Heart left ventricle (tissue), 13 donors: ENCODE results near the gene RPS29.

Experiments
- POLR2A ChIP-seq, 2 donors: fragments of 450-650 bp; IDR thresholded peaks; one replicate each; pipeline ENCODE4 v1.6.1; 2017; ENCODE audit warnings: antibody characterized with exemption in 2 of 2, mild to moderate bottlenecking in 2 of 2, moderate library complexity in 2 of 2
- TF ChIP-seq, protein P1 (sequence below), 12 donors: fragments of 200-600 bp; sonication (generic) in 4 of 12; IDR thresholded peaks; one replicate each; pipeline versions ENCODE4 v1.5.0 to v1.8.0; 2018 to 2022; ENCODE audit warnings: antibody characterized with exemption in 12 of 12, mild to moderate bottlenecking in 5 of 12
- donor health status: ischemic (EF 13 %, LVEDD 7.1; RV severe dilation, severe dysfunction).
- donor health status: DM: no; HTN: yes; CAD: no.
- donor health status: DM: no; HTN: no; CAD: no.
- donor health status: ischemic (EF 25% LVEDD 6.9; RV normal size, moderate dysfunction).
- donor health status: ischemic (EF 25% LVEDD 5.7; RV mildly dilated, moderate dysfunction).
- donor health status: ischemic (EF 35%, LVEDD 5.7; RV mildly dilated, moderate dysfunction).
- donor health status: nonischemic (EF 11% LVEDD 7.7; RV severe dilation, severe dysfunction).
- donor health status: DM: yes; HTN: yes; CAD: no.
- donor health status: PGD.
- donor health status: ischemic (EF 29% LVEDD 5.4; RV normal size, mild dysfunction).
- donor health status: nonischemic (EF 23%, LVEDD 6.1; RV moderate dilation, normal function).

DNA sequence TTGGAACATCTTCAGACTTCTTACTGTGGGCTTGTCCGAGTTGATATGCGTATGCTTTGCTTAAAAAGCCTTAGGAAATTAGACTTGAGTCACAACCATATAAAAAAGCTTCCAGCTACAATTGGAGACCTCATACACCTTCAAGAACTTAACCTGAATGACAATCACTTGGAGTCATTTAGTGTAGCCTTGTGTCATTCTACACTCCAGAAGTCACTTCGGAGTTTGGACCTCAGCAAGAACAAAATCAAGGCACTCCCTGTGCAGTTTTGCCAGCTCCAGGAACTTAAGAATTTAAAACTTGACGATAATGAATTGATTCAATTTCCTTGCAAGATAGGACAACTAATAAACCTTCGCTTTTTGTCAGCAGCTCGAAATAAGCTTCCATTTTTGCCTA lies 21.4 kb upstream of the RPS29 start:
- TF ChIP-seq, protein P1, sequence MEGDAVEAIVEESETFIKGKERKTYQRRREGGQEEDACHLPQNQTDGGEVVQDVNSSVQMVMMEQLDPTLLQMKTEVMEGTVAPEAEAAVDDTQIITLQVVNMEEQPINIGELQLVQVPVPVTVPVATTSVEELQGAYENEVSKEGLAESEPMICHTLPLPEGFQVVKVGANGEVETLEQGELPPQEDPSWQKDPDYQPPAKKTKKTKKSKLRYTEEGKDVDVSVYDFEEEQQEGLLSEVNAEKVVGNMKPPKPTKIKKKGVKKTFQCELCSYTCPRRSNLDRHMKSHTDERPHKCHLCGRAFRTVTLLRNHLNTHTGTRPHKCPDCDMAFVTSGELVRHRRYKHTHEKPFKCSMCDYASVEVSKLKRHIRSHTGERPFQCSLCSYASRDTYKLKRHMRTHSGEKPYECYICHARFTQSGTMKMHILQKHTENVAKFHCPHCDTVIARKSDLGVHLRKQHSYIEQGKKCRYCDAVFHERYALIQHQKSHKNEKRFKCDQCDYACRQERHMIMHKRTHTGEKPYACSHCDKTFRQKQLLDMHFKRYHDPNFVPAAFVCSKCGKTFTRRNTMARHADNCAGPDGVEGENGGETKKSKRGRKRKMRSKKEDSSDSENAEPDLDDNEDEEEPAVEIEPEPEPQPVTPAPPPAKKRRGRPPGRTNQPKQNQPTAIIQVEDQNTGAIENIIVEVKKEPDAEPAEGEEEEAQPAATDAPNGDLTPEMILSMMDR (IDR thresholded peaks at IDR 0.05) = no peak
- no peak for TF ChIP-seq POLR2A (IDR thresholded peaks at IDR 0.05)
